BJ (cell line): ENCODE results near the gene USP8. TPM values are rescaled to one million over a fixed set of nuclear protein-coding genes. Genes with fewer than 3 reads are reported as not detected.
"Not testable (repeated sequence)": the region's sequence is repeated elsewhere in the genome, so short reads cannot be mapped to it uniquely, and the experiment has no call there.

Source experiments
- CTCF ChIA-PET: fragments of 350-600 bp; formaldehyde crosslinking; extraction: SDS; loops from one replicate; lab custom pipeline; 2021; ENCODE audit warnings: antibody characterized with exemption, inconsistent platforms; lab: Yijun Ruan, JAX
- POLR2A ChIA-PET: fragments of 300-600 bp; sonication (Branson Sonifier 250); formaldehyde crosslinking; extraction: SDS; loops from one replicate; lab custom pipeline; 2021; ENCODE audit warnings: antibody characterized with exemption; lab: Charles Lee
- DNase-seq: peaks from one replicate; pipeline ENCODE4 v3.0.0-alpha.2; 2011; ENCODE audit warnings: low read depth
- H3K27me3 ChIP-seq: 2 replicates; pipeline ENCODE4 v1.6.0; 2011; ENCODE audit warnings: low read length; ENCODE audit not compliant: control insufficient read depth, insufficient read depth
- H3K36me3 ChIP-seq: 2 replicates; pipeline ENCODE4 v1.5.1; 2011; ENCODE audit warnings: low read length; ENCODE audit not compliant: control insufficient read depth, insufficient read depth
- H3K4me3 ChIP-seq: 2 replicates; pipeline ENCODE4 v1.5.1; 2011; ENCODE audit warnings: low read depth, mild to moderate bottlenecking, control low read depth, low read length
- CTCF ChIP-seq: IDR thresholded peaks from 2 replicates; pipeline ENCODE4 v1.5.1; 2011; ENCODE audit warnings: low read depth, mild to moderate bottlenecking, control low read depth, inconsistent platforms, low read length, moderate library complexity; ENCODE audit not compliant: insufficient read depth
- polyA plus RNA-seq: library from polyadenylated mRNA; depleted of rRNA; stranded (reverse); fragments of >200 nt; gene quantifications from 2 replicates; pipeline ENCODE4 v1.2.3, GENCODE V29; 2011

Gene USP8
- polyA plus RNA-seq, 1 experiment: 35.2 TPM

GRCh38 chr15:50415752-50416404 lies 8.3 kb upstream of the USP8 start:
- Histone ChIP-seq H3K27me3 (no peaks in the 10 kb centered on the region), H3K36me3 (no peaks in the 10 kb centered on the region), H3K4me3 (no peak overlapping the region)
- DNase-seq: no peak
- CTCF ChIA-PET: no interaction called here
- POLR2A ChIA-PET: interaction anchor here (0.6 kb wide), 1 partner anchor 62 kb away, joined by 4 read pairs; no protein-coding TSS in a partner anchor
- no peak for TF ChIP-seq CTCF

- ChIA-PET POLR2A (no interaction called here), CTCF (interaction anchor here (0.6 kb wide), 1 partner anchor 1915 kb away, joined by 3 read pairs; no protein-coding TSS in a partner anchor)
- Histone ChIP-seq H3K4me3 (no peak overlapping the region), H3K27me3 (no peaks in the 10 kb centered on the region), H3K36me3 (no peaks in the 10 kb centered on the region)
- TF ChIP-seq CTCF: no peak
- DNase-seq: no peak
These were observed 7.3 kb upstream of the USP8 start for GRCh38 chr15:50416890-50417289.

GRCh38 chr15:50418041-50418583 lies 6.1 kb upstream of the USP8 start:
- CTCF ChIA-PET: interaction anchor here (1.0 to 1.2 kb wide), 2 partner anchors 10 to 59 kb away, joined by 3 to 4 read pairs; no protein-coding TSS in a partner anchor
- no peak overlapping the region for H3K4me3 ChIP-seq
- POLR2A ChIA-PET: no interaction called here
- TF ChIP-seq CTCF: no peak
- H3K36me3 ChIP-seq: no peaks in the 10 kb centered on the region
- DNase-seq: no peak
- H3K27me3 ChIP-seq: no peaks in the 10 kb centered on the region

GRCh38 chr15:50425219-50425618 lies 1.0 kb downstream of the USP8 start:
- TF ChIP-seq CTCF: no peak
- ChIA-PET CTCF (no interaction called here), POLR2A (interaction anchor here (0.6 kb wide), 1 partner anchor 156 kb away, joined by 8 read pairs; no protein-coding TSS in a partner anchor)
- H3K27me3 ChIP-seq: no peaks in the 10 kb centered on the region
- H3K36me3 ChIP-seq: 0 out of 2 replicates have a peak, but pooled peaks cover 2% of the 10 kb centered on the region
- no peak for DNase-seq
- H3K4me3 ChIP-seq: peak overlapping the region; percentile 56

GRCh38 chr15:50425678-50426246 lies 1.6 kb downstream of the USP8 start:
- CTCF ChIA-PET, POLR2A ChIA-PET, H3K27me3 ChIP-seq, H3K36me3 ChIP-seq, DNase-seq: not testable (repeated sequence)
- peak overlapping the region; percentile 56 for H3K4me3 ChIP-seq
